Caco-2 (cell line): ENCODE data around the gene FRMD4A. TPM values are rescaled to one million over a fixed set of nuclear protein-coding genes. Genes with fewer than 3 reads are reported as not detected.

Experiments used
- BruUV-seq: library from RNA; stranded (reverse); fragments of 400-500 nt; replicated peaks from 2 replicates; lab custom pipeline; 2021; lab: Mats Ljungman, UMichigan
- CTCF ChIA-PET: fragments of 300-600 bp; sonication (Branson Sonifier 250); formaldehyde crosslinking; loops from one replicate; lab custom pipeline; 2022; ENCODE audit warnings: antibody characterized with exemption; lab: Charles Lee
- POLR2A ChIA-PET: fragments of 300-600 bp; sonication (Branson Sonifier 250); formaldehyde crosslinking; loops from one replicate; lab custom pipeline; 2022; ENCODE audit warnings: antibody characterized with exemption; lab: Charles Lee
- DNase-seq, 2 experiments: peaks; one replicate each; pipeline versions ENCODE4 v3.0.0 to v3.0.0-alpha.2; 2020 to 2022
- H3K27me3 ChIP-seq: replicated peaks from 2 replicates; pipeline ENCODE4 v1.6.0; 2011; ENCODE audit warnings: low read length; ENCODE audit not compliant: control insufficient read depth, insufficient read depth
- H3K36me3 ChIP-seq: 2 replicates; pipeline ENCODE4 v1.5.1; 2011; ENCODE audit warnings: low read length; ENCODE audit not compliant: control insufficient read depth, insufficient read depth
- H3K4me1 ChIP-seq: fragments of 250-450 bp; sonication (Bioruptor Pico); 2 replicates; pipeline ENCODE4 v1.5.1; 2020; ENCODE audit warnings: mild to moderate bottlenecking
- H3K4me3 ChIP-seq: 2 replicates; pipeline ENCODE4 v1.5.1; 2011; ENCODE audit warnings: low read depth, mild to moderate bottlenecking, control low read depth, low read length
- H3K9me3 ChIP-seq: fragments of 250-450 bp; sonication (Bioruptor Pico); 2 replicates; pipeline ENCODE4 v1.5.1; 2020; ENCODE audit warnings: mild to moderate bottlenecking, moderate library complexity
- H3K27ac Mint-ChIP-seq: one replicate; pipeline ENCODE4 v1.8.0; 2022; ENCODE audit warnings: mixed read lengths; ENCODE audit not compliant: unreplicated experiment
- H3K27me3 Mint-ChIP-seq: one replicate; pipeline ENCODE4 v1.8.0; 2022; ENCODE audit warnings: mixed read lengths; ENCODE audit not compliant: insufficient read depth, unreplicated experiment
- H3K36me3 Mint-ChIP-seq: one replicate; pipeline ENCODE4 v1.8.0; 2022; ENCODE audit warnings: mild to moderate bottlenecking, mixed read lengths; ENCODE audit not compliant: insufficient read depth, unreplicated experiment
- H3K4me1 Mint-ChIP-seq: one replicate; pipeline ENCODE4 v1.8.0; 2022; ENCODE audit warnings: low read depth, mixed read lengths; ENCODE audit not compliant: unreplicated experiment
- H3K4me3 Mint-ChIP-seq: one replicate; pipeline ENCODE4 v1.8.0; 2022; ENCODE audit warnings: mild to moderate bottlenecking, moderate library complexity, mixed read lengths; ENCODE audit not compliant: unreplicated experiment
- H3K9me3 Mint-ChIP-seq: one replicate; pipeline ENCODE4 v1.8.0; 2022; ENCODE audit warnings: mixed read lengths; ENCODE audit not compliant: unreplicated experiment
- intact Hi-C: fragments of 100-400 bp; cut with micrococcal nuclease; formaldehyde crosslinking; loops from one replicate; pipeline ENCODE4 v1.10.0; 2022; ENCODE audit not compliant: unreplicated experiment
- total RNA-seq: library from RNA; stranded (reverse); gene quantifications from 2 replicates; pipeline ENCODE4 v1.2.3, GENCODE V29; 2022
- TF ChIP-seq, protein P1 (sequence below), 2 experiments: fragments of 200-600 bp in 1 of 2; IDR thresholded peaks; 1 replicate in 1 of 2; 2 replicates in 1 of 2; pipeline versions ENCODE4 v1.5.1 to v1.8.0; 2011 to 2022; ENCODE audit warnings: antibody characterized with exemption in 1 of 2, control low read depth in 1 of 2, inconsistent platforms in 1 of 2, low read depth in 1 of 2, low read length in 1 of 2, mild to moderate bottlenecking in 1 of 2, moderate library complexity in 1 of 2; ENCODE audit not compliant: insufficient read depth in 1 of 2, severe bottlenecking in 1 of 2, unreplicated experiment in 1 of 2

Gene FRMD4A
- total RNA-seq, 1 experiment from 2014 or later, result 52.1 TPM

DNA sequence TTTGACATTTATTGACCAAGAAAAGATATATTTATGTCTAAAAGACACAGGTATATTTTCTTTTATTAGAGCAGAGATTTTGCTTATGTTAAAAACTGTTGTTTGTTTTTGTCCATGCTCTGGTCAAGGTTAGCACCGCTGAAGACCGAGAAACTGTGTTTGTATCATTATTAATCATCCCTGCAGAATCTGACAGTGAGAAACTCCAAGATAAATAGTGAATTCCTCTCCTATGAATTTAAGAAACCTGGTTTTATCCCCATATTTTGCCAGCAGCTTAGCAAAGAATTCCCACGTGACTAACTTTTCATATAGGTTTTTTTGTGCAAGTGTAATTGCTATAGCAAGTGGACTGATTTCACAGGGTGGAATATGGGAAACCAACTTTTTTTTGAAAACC, 77.6 kb downstream of the FRMD4A start:
- Mint-ChIP-seq H3K4me1 (no peaks in the 10 kb centered on the region), H3K36me3 (no peaks in the 10 kb centered on the region), H3K27ac (no peak overlapping the region), H3K4me3 (no peak overlapping the region), H3K9me3 (no peaks in the 10 kb centered on the region), H3K27me3 (no peaks in the 10 kb centered on the region)
- CTCF ChIA-PET, result no interaction called here
- intact Hi-C loops, result no loop called here
- H3K27me3 ChIP-seq, result no peaks in the 10 kb centered on the region
- H3K4me3 ChIP-seq, result no peak overlapping the region
- no peaks in the 10 kb centered on the region for H3K9me3 ChIP-seq
- POLR2A ChIA-PET, result no interaction called here
- no peaks in the 10 kb centered on the region for H3K36me3 ChIP-seq
- DNase-seq, result no peak
- TF ChIP-seq, protein P1, sequence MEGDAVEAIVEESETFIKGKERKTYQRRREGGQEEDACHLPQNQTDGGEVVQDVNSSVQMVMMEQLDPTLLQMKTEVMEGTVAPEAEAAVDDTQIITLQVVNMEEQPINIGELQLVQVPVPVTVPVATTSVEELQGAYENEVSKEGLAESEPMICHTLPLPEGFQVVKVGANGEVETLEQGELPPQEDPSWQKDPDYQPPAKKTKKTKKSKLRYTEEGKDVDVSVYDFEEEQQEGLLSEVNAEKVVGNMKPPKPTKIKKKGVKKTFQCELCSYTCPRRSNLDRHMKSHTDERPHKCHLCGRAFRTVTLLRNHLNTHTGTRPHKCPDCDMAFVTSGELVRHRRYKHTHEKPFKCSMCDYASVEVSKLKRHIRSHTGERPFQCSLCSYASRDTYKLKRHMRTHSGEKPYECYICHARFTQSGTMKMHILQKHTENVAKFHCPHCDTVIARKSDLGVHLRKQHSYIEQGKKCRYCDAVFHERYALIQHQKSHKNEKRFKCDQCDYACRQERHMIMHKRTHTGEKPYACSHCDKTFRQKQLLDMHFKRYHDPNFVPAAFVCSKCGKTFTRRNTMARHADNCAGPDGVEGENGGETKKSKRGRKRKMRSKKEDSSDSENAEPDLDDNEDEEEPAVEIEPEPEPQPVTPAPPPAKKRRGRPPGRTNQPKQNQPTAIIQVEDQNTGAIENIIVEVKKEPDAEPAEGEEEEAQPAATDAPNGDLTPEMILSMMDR (IDR thresholded peaks at IDR 0.05; ENCODE audit: insufficient read depth in 1 of 2, low read depth in 1 of 2, low read length in 1 of 2, severe bottlenecking in 1 of 2, unreplicated experiment in 1 of 2), result no peak
- H3K4me1 ChIP-seq, result no peaks in the 10 kb centered on the region
- no TSS peak for BruUV-seq

- no peak overlapping the region for H3K27ac Mint-ChIP-seq
- no peak overlapping the region for H3K4me3 ChIP-seq
- TF ChIP-seq, protein P1 (IDR thresholded peaks at IDR 0.05; ENCODE audit: insufficient read depth in 1 of 2, low read depth in 1 of 2, low read length in 1 of 2, severe bottlenecking in 1 of 2, unreplicated experiment in 1 of 2), result no peak
- no peaks in the 10 kb centered on the region for H3K9me3 Mint-ChIP-seq
- H3K36me3 ChIP-seq, result no peaks in the 10 kb centered on the region
- BruUV-seq, result no TSS peak
- H3K4me1 ChIP-seq, result no peaks in the 10 kb centered on the region
- CTCF ChIA-PET, result no interaction called here
- H3K27me3 Mint-ChIP-seq, result no peaks in the 10 kb centered on the region
- DNase-seq, result no peak
- POLR2A ChIA-PET, result no interaction called here
- intact Hi-C loops, result no loop called here
- no peaks in the 10 kb centered on the region for H3K27me3 ChIP-seq
- H3K9me3 ChIP-seq, result no peaks in the 10 kb centered on the region
- no peak overlapping the region for H3K4me3 Mint-ChIP-seq
- no peaks in the 10 kb centered on the region for H3K4me1 Mint-ChIP-seq
- H3K36me3 Mint-ChIP-seq, result no peaks in the 10 kb centered on the region
These were observed 80.1 kb downstream of the FRMD4A start for GRCh38 chr10:14250496-14251076.

DNA sequence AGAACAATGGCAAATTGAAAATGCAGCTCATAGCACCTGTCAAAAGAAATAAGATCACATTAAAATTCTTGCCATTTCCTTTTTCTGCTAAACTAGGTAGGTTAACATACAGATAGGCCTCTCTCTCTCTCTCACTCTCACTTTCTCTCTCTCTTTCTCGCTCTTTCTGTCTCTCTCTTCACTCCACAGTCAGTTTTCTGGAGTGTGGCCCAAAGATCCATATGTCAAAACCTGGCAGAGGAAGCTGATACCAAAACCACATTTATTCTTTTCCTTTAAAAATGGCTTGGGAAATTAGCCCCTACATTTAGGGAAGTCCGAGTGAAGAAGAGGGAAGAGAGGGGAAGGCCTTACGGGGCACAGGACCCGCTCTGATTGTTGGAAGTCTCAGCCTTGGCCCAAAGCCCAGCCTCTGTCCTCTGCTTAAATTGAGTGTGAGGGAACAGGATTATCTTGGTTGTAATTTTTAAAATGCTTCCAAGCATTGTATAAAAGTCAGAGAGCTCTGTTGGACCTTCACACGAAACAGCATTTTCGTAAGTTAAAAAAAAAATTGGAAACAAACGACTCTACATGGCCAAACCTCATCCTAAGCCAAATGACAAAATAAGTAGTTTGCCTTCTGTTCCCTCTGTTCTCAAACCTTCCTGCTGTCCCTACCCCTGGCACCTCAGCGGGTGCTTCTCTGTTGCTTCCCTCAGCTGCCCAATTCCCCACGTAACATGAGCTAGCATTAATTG, 83.2 kb downstream of the FRMD4A start:
- Mint-ChIP-seq H3K4me1 (peaks cover 7% of the 10 kb centered on the region), H3K9me3 (no peaks in the 10 kb centered on the region), H3K27ac (no peak overlapping the region), H3K4me3 (no peak overlapping the region), H3K36me3 (no peaks in the 10 kb centered on the region), H3K27me3 (no peaks in the 10 kb centered on the region)
- Histone ChIP-seq H3K4me1 (no peaks in the 10 kb centered on the region; the same call in 1 of the 2 replicates), H3K27me3 (no peaks in the 10 kb centered on the region), H3K9me3 (no peaks in the 10 kb centered on the region), H3K4me3 (no peak overlapping the region), H3K36me3 (no peaks in the 10 kb centered on the region)
- CTCF ChIA-PET, result interaction anchor here (0.6 kb wide), 1 partner anchor 55 kb away, joined by 4 read pairs; no protein-coding TSS in a partner anchor
- DNase-seq, result no peak
- TF ChIP-seq, protein P1 (IDR thresholded peaks at IDR 0.05; ENCODE audit: insufficient read depth in 1 of 2, low read depth in 1 of 2, low read length in 1 of 2, severe bottlenecking in 1 of 2, unreplicated experiment in 1 of 2), result no peak
- BruUV-seq, result no TSS peak
- POLR2A ChIA-PET, result no interaction called here
- intact Hi-C loops, result no loop called here
